ENCODE results near the gene NOD2.

DNA sequence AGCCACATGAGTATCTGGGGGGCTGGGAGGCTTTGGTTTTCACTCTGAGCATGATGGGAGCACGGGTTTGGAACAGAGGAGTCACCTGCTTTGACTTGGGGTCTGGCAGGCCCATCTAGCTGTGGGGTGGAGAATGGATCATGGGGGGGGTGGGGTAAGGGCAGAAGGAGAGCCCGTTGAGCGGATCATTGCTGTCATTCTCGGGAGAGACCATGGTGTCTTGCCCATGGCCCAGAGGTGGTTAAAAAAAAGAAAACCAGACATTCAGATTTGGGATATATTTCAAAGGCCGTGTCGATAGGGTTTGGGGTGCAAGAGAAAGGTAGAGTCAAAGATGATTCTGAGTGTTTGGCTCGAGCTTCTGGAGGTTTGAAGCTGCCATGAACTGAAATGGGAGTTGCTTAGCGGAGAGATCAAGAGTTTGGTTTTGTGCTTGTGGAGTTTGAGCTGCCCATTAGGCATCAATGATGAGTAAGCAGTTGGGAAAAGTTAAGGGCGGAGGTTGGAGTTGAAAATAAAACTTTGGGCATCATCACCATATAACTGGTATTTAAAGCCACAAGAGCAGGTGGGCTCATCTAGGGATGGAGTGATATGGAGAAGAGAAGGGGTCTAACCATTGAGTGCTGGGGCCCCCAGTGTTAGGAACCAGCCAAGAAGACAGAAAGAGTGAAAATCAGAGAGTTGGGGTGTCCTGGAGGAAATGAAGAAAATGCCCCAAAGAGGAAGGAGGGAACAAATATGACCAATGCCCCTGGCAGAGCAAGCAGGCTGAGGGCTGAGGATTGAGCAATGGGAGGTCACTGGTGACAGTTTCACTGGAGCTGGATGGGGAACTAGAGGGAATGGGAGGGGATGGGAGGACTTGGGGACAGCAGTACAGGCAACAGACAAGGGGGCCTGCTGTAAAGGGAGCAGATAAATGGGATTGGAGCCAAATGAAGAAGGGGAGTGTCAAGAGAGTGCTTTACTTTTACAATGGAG, 1.9 kb downstream of the NOD2 start:
- TF ChIP-seq, protein P1, sequence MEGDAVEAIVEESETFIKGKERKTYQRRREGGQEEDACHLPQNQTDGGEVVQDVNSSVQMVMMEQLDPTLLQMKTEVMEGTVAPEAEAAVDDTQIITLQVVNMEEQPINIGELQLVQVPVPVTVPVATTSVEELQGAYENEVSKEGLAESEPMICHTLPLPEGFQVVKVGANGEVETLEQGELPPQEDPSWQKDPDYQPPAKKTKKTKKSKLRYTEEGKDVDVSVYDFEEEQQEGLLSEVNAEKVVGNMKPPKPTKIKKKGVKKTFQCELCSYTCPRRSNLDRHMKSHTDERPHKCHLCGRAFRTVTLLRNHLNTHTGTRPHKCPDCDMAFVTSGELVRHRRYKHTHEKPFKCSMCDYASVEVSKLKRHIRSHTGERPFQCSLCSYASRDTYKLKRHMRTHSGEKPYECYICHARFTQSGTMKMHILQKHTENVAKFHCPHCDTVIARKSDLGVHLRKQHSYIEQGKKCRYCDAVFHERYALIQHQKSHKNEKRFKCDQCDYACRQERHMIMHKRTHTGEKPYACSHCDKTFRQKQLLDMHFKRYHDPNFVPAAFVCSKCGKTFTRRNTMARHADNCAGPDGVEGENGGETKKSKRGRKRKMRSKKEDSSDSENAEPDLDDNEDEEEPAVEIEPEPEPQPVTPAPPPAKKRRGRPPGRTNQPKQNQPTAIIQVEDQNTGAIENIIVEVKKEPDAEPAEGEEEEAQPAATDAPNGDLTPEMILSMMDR (conservative IDR thresholded peaks at IDR 0.05): no peak
- no peak for TF ChIP-seq ZFX (IDR thresholded peaks at IDR 0.05)

Measured in C4-2B (cell line).